Measurements from ENCODE around the gene SOS1.

DNA sequence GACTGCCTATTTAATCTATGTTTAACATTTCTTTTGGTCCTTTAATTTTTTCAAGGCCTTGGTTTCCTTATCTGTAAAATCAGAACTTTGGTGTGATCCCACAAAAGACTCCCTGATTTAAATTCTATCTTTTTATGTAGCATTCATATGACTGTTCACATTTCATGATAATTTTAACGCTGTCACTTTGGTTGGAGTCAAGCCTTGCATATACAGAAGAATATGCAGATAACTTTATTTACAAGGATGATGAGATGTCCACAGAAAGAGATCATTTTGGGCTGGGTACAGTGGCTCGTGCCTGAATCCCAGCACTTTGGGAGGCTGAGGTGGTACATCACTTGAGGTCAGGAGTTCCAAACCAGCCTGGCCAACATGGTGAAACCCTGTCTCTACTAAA lies 38.4 kb upstream of the SOS1 start:
- TF ChIP-seq, protein P1, sequence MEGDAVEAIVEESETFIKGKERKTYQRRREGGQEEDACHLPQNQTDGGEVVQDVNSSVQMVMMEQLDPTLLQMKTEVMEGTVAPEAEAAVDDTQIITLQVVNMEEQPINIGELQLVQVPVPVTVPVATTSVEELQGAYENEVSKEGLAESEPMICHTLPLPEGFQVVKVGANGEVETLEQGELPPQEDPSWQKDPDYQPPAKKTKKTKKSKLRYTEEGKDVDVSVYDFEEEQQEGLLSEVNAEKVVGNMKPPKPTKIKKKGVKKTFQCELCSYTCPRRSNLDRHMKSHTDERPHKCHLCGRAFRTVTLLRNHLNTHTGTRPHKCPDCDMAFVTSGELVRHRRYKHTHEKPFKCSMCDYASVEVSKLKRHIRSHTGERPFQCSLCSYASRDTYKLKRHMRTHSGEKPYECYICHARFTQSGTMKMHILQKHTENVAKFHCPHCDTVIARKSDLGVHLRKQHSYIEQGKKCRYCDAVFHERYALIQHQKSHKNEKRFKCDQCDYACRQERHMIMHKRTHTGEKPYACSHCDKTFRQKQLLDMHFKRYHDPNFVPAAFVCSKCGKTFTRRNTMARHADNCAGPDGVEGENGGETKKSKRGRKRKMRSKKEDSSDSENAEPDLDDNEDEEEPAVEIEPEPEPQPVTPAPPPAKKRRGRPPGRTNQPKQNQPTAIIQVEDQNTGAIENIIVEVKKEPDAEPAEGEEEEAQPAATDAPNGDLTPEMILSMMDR (IDR thresholded peaks at IDR 0.05), result no peak
- no peak for TF ChIP-seq POLR2A (IDR thresholded peaks at IDR 0.05)
